NCI-H1417 treated with DMSO at 0.1 percent for 48 hours (cell line): ENCODE data around the gene STAC3.

Experiments used
- DNase-seq: peaks from one replicate; lab custom pipeline; 2025; lab: John Stamatoyannopoulos, UW

Gene STAC3

DNA sequence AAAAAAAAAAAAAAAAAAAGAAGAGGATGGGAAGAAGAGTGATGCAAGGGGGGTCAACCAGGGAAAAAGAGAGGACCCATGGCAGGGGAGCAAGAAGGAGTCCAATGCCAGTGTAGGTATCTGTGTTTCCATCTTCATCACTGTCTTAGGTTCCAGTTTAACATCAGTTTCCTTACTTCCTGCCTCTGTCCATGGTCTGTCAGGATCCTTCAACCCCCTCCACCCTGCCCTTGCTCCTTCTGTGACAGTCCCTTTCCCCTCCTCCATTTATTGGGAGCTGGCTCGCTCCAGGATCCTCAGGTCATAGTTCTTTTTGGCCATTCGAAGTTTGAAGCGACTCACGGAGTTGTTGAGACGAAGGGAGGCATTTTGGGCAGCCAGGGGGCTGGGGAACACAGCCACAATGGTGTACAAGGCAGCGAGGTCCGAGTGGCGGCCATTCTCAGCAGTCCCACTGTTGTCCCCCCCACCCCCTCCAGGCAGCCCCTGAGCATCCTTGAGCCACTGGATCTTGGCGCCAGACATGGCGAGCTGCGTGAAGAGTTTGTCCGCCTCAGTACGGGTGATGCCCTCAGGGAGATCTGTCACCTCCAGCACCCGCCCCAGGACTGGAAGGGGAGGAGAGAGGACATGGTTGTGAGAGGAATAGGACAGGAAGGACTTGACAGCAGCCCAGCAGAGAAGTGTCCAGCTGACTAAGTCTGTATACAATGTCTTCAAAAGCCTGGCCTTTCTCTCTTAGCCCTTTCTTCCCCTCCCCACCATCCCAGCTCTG lies 3.7 kb upstream of the STAC3 start:
- DNase-seq: no peak

DNA sequence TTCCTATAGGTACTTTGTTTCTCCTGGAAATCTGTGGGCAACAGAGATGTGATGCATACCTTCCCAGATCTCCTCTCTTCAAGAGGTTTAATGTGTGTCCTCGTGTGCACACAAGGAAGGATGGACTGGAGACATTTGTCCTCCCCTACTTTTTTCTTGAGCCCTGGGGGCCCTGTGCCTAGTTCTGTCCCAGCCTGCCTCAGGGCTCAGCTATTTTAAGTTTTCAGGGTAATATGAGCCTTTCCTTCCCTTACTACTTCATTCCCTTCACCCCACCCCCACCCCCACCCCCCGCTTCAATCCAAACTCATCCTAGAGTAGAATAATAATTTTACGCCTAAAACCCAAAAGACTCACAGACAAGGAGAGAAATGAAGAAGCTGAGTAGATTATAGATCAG lies 446 bp downstream of the STAC3 start:
- DNase-seq: no peak

DNA sequence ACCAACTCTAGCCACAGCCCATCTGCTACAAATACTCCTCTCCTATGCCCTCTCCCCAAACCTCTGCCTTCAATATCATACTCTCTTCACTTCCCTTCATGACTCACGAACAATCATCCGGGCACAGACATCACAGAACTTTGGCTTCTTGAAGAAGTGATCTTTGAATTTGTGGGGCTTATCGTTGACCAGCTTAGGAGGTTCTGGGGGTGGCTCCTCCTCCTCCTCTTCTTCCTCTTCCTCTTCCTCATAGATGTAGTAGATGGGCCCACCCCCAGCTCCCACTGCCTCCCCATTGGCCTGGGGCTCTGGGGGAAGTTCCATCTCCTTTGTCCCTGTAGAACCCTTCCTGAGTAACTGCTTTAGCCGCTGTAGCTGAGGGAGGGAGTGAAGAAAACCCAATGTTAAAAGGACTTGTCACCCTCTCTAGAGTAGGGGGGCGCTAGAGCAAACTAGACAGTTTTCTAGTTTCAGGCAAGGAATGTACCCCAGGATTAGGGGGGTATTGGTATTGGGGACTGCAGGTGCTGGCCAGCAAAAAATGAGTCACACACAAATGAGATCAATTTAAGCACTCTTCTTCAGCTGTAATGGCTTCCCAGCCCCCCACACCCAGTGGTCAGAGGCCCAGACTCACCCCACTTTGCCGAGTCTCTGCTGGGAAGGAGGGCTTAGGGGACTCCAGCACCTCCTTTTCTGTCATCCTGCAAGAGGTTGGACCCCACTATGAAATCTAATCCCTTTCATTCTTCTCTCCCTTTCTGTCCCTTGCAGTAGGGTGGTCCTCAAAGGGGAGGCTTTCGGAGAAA lies 1.8 kb downstream of the STAC3 start:
- DNase-seq: no peak

DNA sequence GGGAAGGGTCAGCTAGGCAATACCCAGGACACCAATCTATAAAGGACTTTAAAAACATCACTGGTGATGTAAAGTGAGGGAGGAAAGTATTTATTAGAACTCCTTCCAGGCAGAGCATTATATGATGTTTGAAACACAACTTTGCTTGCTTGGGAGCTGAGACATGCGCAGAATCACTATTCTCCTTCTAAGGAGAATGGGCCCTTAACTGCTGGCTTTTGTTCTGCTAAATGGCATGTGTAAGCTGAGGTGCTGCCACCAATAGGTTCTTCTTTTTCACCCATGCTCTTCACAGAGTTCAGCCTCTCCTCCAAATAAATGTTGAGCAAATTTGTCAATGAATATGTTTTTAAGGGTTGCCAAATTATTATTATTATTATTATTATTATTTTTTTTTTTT lies 3.9 kb downstream of the STAC3 start:
- no peak for DNase-seq

DNA sequence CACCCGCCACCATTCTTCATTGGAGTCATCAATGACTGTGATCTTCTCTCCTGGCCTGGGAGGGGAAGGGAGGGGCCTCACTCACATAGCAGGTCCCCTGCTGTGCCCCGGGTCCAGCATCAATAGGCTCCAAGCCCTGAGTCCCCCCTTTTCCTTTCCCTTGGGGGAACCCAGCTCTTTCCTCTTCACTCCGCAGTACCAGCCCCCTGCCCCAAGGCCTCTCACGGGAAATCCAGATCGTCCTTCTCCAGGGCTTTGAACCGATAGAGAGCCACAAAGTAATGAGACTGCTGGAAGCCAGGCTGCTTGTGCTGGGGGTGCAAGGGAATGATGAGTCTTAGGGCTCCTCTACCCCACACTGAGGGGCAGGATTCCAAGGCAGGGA lies 6.7 kb downstream of the STAC3 start:
- DNase-seq: no peak

DNA sequence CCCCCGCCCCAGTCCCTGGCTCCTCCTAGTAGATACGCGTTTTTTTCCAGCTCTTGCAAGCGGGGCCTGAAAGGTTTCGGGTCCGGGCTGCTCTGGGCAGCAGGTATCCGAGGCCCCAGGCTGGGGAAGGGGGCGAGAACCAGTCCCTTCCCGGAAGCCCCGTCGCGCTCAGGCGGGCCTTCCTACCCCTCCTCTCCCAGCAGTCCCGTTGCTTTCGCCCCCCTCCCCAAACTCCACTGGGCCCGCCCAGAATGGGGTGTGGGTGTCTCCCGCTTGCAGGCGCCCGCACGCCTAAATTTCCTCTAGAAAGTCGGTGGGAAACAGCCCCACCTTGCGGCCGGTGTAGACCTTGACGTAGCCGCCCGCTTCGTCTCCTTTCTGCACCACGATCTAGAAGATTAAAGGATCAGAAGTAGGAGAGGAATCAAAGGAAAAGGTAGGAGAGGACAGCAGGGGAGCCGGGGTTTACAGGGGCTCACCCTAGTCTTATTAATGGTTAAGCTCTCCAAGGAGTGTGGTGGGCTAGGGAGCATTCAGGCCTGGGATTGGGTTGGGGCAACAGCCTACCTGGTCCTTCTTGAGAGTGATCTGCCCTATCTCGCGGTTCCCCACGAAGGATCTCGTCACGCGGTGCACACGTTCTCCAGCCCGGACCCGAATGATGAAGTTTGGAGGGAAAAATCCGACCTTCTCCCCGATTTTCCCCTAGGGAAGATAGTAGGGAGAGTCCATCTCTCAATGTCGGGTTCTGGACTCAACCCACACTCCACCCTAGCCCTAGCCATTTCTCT lies 7.3 kb downstream of the STAC3 start:
- DNase-seq: no peak

DNA sequence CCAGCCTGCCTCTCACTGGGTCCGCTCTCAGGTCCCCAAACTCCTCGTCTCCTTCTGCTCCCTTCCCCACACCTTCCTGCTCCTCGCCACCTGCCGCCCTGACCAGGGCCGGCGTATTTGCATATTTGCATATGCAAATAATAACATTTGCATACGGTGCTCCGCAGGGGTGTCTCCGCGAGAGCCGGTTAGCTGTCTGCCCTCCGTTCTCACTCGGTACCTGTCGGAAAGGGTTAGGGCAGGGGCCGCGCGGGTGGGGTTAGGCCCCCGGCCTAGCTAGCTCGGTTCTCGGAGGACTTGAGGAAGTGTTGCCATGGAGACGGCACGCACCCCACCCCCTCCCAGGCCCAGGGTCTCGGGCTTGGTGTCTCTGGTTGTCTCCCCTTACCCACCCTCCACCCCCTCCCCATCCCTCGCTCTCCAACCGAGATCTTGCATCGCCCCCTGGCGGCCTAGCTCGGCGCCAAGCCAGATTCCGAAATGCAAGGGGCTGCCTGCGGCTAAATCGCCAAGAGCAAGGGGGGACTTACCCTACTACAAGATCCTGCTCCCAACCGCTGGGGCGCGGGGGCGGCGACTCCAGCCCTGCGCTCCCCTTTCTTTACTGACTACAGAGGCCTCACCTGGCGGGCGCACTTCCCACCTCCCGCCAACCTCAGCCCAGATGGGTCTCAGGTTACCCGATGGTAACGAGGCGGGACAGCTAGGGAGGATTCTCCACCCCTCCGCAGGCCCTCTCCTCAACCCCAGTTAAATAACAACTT lies 8.1 kb downstream of the STAC3 start:
- DNase-seq: peak; percentile 80

DNA sequence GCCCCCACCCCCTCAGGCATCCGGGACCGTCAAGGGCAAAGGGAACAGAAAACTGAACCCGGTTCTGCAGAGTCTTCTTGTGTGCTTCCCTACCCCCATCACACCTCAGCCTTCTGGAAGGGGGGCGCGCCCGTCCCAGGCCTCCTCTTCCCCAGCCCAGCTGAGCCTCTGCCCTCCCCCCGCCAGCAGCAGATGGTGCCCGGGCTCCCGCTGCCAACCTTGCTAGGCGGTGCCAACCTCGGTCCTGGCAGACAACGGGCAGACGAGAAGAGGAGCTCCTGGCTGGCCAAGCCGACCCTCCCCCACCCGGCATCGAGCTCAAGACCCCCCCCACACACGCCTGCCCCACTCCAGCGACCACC lies 8.7 kb downstream of the STAC3 start:
- DNase-seq: no peak

DNA sequence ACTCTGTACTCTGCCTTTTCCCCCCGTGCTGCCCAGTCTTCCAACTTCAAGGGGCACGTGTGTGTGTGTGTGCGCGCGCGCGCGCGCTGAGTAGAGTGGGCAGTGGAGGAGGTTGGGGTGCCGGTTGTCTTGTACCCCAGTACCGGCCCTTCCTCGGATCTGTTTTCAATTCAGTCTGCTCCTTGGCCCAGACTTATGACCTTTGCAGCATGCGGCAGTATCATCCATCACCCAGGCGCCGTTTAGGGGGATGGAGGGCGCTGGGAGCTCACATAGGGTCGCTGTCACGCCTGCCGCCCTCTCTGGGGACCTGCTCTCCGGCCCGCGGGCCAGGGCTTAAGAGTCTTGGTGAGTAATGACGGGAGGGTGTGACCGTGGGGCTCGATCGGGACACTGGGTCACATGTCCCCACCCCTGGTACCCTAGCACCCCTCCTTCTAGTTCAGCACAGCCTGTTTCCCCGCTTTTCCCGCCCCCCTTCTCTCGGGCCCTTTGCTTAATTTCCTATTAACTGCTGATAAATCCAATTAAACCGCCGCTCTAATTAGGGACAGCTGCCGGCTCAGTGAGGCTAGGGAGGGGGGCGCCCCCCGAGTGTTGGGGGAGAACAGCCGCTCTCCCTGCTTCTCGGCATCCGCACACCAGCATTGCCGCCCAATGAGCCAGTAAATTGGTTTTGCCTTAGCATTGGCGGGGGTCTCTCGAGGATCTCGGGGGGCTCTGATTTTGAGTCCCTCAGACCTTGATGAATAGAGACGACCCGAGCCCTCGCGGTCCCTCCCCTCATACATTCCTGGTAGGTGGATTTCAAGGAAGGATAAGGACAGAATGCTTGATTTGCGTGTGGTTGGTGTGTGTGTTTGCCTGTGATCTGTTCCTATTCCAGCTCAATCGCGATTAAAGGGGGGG lies 9.3 kb downstream of the STAC3 start:
- DNase-seq: no peak

DNA sequence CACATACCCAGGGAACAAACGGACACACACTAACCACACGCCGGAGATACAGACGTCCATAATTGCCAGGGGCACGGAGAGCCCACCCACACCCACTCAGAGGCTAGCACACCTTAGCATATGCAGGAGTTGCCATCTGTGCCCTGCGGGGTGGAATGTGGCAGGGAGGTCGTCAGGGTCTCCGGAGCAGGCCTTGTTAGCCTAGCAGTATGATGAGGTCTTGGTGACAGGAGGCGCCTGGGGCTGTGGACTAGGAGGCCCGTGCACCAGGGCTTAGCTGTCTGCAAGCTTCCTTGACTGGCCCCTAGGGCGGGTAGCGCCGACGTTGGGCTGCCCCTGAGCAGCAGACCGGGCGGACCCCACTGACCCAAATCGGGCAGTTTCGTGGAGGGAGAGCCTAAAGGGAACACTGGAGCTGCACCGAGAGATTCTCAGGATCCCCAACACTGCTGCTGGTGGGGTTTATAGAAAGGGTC lies 10.0 kb downstream of the STAC3 start:
- no peak for DNase-seq

DNA sequence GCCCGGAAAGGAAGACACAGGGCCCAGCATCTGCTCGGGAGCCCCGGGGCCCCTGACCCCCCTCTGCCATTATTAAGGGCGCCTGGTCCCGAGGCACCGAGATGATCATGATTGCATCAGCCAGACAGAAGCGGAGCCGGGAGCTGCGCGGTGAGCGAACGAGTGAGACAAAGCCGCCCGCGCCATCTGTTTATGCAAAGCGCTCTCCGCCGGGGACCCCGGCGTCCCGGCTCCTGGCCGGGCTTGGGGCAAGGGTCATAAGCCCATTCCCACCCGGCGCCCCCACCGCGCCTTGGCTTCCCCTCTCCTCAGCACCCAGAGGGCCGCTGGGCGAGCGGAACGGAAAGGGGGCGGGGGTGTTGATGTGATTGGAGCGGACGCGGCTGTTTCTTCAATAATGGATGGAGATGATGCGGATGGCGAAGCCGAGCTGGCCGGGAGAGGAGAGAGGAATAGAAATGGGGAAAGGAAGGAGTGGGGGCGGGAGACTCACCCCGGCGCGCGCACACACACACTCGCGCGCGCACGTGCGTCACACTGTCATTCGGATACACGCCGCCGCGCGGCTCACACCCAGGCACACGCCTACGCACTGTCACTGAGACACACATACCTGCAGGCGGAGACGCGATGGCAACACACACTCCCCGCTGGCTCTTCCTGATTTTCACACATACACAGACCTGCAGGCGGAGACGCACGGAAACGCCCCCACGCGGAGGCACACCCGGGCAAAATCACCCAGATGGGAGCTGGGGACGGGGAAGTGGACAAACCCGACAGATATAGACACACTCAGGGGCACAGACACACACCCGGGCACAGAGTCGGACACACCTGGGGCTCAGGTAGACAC lies 10.7 kb downstream of the STAC3 start:
- peak; percentile 42 for DNase-seq

DNA sequence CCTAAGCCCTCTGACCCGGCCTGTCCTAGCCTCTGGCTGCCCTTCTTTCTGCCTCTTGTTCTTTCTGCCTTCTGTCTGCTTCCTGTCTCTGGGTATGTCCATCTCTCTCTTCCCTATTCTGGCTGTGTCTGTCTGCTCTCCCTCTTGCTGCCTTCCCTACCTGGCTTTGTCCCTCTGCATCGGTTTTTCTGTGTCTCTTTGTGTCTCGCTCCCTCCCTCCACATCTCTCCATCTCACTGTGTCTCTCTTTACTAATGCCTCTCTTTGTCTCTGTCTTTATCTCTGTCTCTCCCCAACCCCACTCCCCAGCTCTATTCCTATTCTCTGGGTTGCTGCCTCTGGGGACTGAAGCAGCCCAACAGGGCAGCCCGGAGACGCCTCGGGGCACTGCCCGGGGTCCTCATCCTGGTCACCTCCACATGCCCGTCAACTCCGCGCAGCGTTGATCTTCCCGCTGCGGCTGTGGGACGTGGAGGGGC lies 11.4 kb downstream of the STAC3 start:
- no peak for DNase-seq

DNA sequence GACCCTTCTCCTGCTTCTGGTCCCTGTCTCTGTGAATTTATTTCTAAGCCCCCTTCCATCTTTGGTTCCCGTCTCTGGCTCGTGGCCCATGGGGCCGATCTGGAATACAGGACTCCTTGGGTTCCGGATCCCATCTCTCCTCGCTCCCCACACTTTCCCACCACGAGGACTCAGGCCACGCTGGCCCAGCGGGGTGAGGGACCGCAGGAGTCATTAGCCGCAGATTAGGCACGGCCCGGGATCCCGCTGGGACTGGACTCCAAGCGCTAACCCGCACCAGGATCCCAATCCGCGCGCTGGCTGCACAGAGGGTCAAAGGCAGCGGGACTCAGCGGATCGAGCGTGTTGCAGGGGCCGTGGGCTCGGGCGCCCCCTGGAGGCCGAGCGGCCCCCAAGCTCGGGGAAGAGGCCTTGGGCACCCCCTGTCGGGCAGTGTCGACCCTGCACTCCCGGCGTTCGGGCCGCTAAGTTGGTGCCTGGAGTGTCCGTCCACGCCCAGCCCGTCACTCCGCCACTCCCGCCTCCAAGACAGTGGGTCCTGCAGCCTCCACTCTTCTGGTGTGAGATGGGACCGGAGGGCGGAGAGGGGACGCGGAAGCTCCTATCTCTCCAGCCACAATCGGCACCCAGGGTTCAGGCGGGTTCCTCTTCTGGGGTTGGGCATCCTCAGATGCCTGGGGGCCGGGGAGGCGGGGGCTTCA lies 12.0 kb downstream of the STAC3 start:
- peak; percentile 69 for DNase-seq

DNA sequence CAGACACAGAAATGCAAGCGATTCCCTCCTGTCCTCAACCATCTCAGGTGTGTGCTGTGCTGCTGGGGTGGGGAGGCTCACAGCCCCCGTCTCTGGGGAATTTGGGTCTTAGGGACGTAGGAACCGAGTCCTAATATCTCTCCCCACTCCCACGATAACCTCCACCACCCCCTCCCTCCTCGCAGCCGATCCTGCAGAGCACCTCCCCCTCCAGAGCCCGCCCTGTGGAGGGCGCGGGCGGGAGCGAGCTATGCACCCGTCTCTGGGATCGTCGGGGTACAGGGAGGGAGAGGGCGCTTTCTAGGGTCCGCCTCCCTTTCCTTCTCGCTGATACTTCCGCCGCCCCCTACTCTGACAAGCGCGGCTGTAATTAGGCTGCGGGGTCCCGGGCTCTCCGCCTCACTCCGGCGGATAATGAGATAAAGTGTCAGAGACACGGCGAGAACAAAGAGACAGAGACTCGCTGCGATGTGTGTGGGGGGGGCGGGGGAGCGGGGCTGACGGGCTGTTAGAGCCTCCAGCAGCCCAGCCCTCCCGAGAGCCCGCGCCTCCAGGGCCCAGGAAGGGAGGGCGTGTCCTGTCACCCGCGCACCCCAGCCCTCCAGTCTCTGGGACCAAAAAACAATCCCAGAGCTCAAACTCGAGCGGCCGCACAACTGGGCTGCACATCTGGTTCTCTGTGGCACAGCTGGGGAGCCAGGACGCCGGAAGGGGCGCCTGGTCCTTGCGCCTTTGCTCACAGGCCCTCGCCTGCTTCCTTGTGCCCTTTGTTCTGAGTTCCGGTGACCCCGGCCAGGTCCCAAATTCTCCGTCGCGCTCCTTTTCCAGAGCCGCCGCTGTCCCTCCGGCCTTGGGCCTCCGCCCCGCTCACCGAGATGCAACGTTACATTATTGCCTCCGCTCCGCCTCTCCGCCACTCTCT lies 12.8 kb downstream of the STAC3 start:
- no peak for DNase-seq

DNA sequence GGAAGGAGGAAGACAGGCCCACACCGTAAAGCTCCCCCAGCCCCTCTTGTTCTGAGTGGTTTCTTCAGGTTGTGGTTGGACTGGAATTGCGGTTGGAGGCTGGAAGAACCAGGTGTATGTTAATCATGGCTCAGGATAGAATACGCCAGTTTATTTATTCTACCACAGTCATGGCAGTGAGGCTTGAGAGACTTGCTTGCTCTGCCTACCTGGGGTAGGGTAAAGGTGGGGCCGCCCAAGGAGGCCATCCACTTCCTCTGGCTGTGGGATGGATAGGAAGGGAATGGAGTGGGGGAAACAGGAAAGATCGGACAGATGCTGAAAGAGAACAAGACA lies 13.4 kb downstream of the STAC3 start:
- no peak for DNase-seq

DNA sequence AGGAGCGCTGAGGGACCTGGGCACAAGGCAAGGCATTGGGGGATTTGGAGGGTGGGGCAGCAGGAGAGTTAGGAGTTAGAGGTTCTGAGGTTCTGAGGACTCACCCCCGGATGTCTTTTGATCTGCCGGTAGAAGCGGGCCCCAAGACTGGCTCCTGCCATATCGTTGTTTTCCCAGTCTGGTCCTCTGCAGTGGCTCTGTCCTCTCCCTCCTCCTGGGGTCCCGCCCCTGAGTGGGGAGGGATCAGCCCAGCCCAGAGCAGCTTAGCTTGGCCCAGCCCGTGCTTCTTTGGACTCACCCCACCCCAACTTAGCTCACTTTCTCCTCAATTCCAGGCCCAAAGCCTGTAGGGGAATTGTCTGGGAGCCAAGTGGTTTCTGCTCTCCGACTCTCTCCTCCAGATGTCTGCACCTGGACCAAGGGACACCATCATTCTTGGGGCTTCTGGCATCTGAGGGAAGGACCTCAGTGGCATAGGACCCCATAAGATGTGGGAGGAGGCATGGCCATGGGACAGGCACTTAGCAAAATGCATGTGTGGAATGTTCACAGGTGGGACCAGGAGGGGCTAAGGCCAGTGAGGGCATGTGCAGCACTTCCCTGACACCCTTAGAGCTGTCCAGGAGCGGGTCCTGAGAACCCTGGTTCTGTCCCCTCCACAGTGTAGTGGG lies 13.9 kb downstream of the STAC3 start:
- DNase-seq: no peak

DNA sequence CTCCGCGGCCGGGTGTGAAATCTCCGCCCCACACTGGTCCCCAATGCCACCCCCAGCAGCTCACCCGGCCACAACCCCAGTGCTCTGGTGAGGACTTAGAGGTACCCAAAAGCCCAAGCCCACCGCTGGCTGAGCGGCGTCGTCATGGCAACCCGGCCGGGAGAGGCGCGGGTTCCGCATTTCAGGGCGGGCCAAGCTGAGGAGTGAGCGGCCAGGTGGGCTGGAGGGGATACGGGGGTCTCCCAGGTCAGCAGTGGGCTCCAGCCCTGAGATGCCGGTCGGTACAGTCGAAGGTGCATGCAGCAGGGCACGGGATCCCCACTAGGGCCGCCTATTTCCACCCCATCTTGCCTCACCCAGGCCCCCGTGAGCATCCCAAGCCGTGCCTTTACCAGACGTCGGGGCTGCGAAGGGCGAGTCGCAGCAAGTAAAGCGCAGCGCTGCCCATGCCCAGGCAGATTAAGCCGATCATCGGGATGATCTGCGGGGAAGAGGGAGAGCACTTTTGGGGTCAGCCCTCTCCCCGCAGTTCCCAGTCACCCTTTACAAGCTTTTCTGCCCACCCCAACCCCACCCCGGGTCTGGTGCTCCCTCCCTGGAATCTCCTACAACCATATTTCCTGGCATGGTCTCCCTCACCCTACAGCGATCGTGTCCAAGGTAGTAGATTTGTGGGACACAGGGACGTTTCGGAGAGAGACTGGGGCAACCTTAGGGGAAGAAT lies 14.6 kb downstream of the STAC3 start:
- no peak for DNase-seq
